HG02970 (cell line): ENCODE measurements around the gene SPINT3.

Source experiments
- ATAC-seq: cut with Tn5 transposase; IDR thresholded peaks from one replicate; pipeline ENCODE4 v1.9.1; 2021; ENCODE audit warnings: mild to moderate bottlenecking, moderate library complexity, moderate number of reproducible peaks; ENCODE audit not compliant: unreplicated experiment, low FRiP score

Gene SPINT3, protein sequence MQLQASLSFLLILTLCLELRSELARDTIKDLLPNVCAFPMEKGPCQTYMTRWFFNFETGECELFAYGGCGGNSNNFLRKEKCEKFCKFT

GRCh38 chr20:45515147-45515913 lies at the start of gene SPINT3:
TSS of gene SPINT3 (minus strand) at chr20:45515622. CDS start at chr20:45515608, 14 bp downstream.
- ATAC-seq, result no peak

DNA sequence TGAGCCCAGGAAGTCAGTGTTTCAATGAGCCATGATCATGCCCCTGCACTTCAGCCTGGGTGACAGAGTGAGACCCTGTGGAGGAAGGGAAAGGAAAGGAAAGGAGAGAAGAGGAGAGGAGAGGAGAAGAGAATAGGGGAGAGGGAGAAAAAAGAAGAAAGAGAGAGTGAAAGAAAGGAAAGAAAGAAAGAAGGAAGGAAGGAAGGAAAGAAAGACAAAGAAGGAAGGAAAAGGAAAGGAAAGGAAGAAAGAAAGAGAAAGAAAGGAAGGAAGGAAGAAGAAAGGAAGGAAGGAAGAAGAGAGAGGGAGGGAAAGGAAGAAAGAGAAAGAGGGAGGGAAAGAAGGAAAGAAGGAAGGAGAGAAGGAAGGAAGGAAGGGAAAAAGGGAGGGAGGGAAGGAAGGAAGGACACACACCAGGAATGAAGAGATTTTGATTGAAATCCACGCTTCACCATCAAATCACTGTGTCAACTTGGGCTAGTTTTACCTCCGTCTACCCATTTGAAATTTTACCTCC lies 49.4 kb upstream of the SPINT3 start:
- ATAC-seq, result no peak

DNA sequence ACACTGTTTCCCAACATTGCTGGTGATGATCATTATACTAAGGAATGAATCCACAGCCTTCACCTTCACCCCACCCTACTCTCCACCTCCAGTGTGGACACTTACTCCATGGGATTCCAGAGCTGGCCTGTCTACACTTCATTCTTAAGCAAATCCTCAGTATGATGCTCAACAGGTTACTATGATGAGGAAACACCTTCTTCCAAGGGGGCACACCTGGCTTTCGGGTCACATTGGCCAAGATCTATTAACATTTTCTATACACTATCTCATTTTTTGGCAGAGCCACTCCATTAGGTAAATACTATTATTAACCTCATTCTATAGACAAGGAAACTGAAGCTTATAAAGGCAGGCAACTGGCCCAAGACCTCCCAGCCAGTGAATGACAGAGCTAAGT lies 39.8 kb upstream of the SPINT3 start:
- ATAC-seq, result no peak

- ATAC-seq, result no peak
Measured at GRCh38 chr20:45552456-45552855, 37.0 kb upstream of the SPINT3 start.

DNA sequence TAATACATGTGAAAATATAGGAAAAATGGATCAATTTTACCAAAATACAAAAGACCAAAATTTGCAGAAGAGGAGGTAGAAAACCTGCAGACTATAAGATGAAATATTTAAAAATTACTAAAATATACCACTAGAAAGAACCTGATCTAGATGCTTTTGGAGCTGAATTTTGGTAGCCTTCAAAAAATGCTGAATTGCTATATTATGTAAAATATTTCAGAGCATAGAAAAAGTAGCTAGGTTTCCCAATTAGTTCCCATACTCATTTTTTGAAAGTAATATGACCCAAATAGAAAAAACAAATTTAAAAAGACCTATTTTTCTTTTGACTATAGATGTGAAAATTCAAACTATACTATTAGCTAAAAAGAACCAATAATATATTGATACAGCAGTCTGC lies 35.3 kb upstream of the SPINT3 start:
- ATAC-seq, result no peak

DNA sequence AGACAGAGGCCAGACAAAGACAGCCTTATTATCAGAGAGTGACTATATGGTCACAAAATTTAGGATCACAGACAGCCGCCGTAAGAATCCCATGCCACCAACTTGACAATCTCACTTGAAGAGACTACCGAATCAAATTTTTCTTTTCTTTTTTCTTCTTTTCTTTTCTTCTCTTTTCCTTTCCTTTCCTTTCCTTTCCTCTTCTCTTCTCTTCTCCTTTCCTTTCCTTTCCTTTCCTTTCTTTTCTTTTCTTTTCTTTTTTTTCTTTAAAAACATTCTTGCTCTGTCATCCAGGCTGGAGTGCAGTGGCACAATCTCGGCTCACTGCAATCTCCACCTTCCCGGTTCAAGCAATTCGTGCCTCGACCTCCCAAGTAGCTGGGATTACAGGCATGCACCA lies 33.0 kb upstream of the SPINT3 start:
- ATAC-seq, result no peak

DNA sequence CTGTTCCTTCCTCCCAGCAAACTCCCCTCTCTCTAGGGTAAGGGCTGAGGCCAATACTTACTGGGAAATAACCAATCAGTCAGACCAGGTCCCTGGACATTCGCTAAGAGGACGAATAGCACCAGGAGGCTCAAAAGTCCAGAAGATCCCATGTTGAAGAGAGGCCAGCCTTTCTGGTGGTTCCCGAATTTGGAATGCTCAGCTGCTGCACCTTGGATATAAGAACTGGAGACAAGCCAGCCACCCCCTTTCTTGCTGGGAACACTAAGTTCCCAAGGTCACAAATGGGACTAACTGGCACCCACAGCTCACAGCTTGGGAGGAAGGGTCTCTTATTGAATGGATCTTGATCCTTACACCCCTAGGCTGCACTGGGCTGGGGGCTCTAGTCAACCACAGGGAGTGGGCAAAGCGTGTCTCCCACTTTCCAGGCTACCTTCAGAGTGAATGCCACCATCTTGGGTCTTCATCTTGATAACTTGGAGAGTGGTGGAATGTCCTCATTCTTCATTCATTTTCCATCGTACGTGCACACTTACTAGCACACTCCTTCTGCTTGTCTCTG lies 31.9 kb upstream of the SPINT3 start, which contains the start of gene EPPIN:
EPPIN (minus strand) TSS at position 196 of the 565 bp plus-strand sequence; CDS start at position 152, 44 bp downstream.
- no peak for ATAC-seq

- ATAC-seq, result no peak
Measured at GRCh38 chr20:45545754-45546453, 30.5 kb upstream of the SPINT3 start.

GRCh38 chr20:45545351-45545750 lies 29.9 kb upstream of the SPINT3 start:
- ATAC-seq, result no peak

DNA sequence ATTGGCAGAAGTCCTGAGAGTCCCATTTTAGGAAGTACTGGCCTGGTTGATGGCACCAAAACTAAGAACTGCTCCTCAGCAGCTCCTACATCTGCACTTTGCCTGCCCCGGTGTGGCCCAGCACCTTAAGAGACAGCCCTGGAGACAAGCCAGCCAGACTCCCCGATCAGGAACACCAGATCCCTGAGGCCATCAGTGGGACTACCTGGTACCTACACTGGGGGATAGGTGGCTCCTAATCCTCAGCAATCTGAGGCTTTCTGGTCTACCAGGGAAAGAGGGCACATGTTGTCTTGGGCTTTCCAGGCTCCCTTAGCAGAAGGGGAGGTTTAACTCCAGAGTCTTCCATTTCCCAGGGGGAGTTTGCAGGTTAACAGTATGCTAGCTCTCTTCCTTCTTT lies 24.0 kb upstream of the SPINT3 start, which contains the start of gene WFDC6:
WFDC6 (minus strand) TSS at position 101 of the 400 bp plus-strand sequence; CDS start at position 26, 75 bp downstream.
- no peak for ATAC-seq

DNA sequence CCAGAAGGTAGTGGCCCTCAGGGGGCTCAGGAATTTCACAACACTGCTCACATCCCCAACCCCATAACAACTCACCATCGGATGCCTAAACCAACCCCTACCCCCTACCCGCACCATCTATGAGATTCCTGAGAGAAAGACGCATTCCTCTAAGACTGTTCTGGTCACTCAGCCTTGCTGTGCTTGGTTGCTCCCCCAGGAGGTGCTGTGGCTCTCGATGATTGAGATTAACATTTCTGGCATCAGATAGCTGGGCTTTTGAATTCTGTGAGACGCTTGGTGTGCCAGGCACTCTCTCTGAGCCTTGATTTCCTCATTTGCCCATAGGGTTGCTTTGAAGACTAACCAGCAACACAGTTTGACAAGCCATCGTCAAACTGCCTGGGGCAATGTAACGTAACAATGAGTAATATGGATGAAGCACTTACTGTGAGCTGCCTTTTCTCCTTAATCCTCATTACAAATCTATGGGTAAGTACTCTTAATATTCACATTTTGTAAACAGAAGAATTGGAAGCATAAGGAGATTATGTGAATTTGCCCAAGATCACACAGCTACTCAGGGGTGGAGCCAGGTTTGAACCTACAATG lies 22.9 kb upstream of the SPINT3 start:
- no peak for ATAC-seq

GRCh38 chr20:45527294-45527693 lies 11.9 kb upstream of the SPINT3 start:
- ATAC-seq, result no peak

DNA sequence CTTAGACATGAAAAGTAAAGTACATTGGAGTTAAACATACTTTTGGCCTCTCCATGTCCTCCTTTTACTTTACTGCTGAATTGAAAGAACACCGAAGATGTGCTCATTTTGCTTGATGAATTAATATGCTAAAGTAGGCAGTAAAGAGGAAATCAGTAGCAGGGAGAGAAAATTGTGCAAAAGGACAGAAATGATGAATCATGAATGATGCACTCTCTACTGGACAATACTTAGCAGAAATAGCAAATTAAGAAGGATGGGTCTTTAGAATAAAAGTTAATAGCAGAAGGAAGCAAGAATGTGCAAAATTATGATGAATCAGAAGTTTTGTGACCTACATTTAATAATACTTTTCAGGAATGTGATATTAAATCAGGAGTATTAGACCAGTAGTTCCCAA lies 8.4 kb upstream of the SPINT3 start:
- ATAC-seq, result no peak

DNA sequence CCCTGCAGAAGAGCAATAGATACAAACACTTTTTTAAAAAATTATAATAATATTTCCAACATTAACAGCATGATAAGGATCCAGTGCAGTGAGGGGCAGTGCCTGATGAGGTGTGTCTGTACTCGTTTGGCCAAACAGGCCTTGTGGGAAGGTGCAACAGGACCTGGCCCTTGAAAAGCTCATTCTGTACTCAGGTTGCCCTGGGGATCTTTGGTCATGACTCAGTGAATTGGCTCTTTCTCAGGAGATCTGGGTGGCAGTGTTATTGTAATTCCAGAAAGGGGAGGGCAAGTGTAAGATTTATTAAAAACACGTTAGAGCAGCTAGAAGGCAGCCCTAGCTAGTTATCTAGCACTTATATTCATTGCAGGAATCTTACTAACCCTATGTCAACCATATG lies 2.9 kb upstream of the SPINT3 start:
- no peak for ATAC-seq

GRCh38 chr20:45510242-45510862 lies 5.1 kb downstream of the SPINT3 start:
- no peak for ATAC-seq

GRCh38 chr20:45509091-45509490 lies 6.3 kb downstream of the SPINT3 start:
- ATAC-seq, result no peak

DNA sequence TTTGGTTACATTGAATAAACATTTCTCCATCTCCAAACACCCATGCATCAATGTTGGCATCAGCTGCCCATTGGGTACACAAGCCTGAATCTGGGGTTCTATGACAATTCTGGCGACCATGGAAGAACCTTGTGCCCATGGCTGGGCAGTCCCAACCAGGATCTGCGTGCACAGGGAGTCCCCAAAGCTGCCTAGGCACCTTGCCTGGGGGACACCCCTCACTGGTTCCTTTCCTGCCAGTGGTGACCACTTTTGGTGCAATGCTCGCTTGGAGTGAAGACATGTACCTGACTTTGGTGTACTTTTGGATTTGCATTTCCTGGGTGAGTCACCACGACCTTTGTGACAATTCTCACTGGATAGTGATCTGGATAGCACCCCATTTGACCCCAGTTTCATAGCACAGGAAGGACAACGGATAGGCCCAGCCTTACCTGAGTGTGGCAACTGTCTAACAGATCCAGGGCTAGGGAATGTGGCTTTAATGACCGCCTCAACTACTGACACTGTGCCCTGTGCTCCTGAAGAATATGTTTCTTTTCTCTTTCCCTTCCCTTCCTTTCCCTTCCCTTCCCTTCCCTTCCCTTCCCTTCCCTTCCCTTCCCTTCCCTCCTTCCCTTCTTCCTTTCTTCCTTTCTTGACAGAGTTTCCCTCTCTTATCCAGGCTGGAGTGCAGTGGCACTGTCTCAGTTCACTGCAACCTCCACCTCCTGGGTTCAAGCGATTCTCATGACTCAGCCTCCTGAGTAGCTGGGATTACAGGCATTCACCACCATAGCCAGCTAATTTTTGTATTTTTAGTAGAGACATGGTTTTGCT lies 7.1 kb downstream of the SPINT3 start:
- ATAC-seq, result no peak

DNA sequence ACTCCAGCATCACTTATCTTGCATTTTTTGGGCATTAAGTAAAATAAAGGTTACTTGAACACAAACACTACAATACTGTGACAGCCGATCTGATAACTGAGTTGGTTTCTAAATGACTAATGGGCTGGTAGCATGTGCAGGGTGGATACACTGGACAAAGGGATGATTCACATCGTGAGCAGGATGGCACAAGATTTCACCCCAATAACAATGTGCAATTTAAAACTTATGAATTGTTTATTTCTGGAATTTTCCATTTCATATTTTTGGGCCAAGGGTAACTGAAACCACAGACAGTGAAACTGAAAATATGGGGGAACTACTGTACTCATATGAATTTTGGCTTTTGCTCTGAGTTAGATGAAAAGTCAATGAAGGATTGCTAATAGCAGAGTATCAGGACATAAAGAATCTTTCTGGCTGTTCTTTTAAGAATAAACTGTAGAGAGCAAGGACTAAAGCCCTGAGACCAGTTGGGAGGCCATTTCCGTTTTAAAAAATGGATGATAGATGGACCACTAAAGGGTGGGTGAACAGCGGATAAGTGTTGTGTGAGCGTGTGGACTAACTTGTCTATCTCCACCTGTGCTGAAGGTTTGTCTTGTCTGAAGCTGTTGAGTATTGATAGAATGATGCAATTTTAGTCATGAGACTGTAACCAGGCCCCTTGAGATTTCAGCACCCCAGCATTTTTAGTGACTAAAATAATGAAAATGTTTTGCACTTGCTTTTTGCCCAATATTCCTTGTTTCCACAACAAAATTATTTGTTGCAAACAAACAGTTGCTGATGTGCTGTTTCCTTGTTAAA lies 8.2 kb downstream of the SPINT3 start:
- ATAC-seq, result no peak

- ATAC-seq, result no peak
Measured at GRCh38 chr20:45506398-45506797, 9.0 kb downstream of the SPINT3 start.
